ENCODE measurements around the gene APC.
A peak's percentile ranks its signal among the peaks of the same experiment; 100 is the strongest.
"Not testable (repeated sequence)": the region's sequence is repeated elsewhere in the genome, so short reads cannot be mapped to it uniquely, and the experiment has no call there.

APC gene

DNA sequence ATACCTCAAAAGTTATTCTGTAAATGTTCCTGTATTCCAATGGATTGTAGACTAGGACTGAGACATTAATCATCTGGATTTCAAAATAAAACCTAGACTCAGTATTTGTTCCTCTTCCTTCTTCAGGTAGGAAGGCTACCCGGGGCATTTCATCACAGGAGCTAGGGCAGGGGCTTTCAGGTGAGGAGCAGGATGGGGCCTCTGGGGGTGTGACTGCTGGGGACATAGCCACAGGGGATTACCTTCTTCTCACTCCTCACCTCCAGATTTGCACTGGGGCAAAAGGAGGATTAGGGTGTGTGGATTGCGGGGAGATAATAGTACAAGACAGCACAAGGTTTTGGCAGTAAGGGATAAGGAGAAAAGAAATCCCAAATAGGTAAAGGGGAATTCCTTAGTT lies 85.5 kb downstream of the APC start:
- Mint-ChIP-seq H3K4me1 (peaks cover 2% of the 10 kb centered on the region), H3K4me3 (no peak overlapping the region), H3K36me3 (peaks cover 42% of the 10 kb centered on the region), H3K27ac (peak overlapping the region; percentile 52), H3K9me3 (no peaks in the 10 kb centered on the region), H3K27me3 (no peaks in the 10 kb centered on the region)
- ATAC-seq (ENCODE audit: low read depth) (no peak), DNase-seq (ENCODE audit: low spot score in 2 of 2) (no peak)

DNA sequence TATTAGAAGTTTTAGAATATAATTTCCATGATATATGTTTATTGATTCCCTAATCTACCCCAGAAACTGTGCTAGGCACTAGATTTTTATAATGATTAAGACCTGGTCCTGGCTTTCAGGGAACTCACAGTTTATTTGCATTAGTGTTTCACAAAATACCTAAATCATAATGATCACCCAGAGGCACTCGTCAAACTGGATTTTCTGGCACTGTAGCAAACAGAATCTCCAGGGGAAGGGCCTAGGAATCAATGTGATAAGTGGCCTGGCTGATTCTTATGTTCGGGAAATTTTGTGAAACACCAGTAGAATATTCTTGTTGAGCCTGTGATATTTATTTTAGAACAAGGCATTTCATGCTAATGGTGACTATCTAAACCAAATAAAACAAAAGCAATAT lies 86.0 kb downstream of the APC start:
- no peak overlapping the region for H3K27ac Mint-ChIP-seq
- peaks cover 2% of the 10 kb centered on the region for H3K4me1 Mint-ChIP-seq
- peaks cover 44% of the 10 kb centered on the region for H3K36me3 Mint-ChIP-seq
- no peak overlapping the region for H3K4me3 Mint-ChIP-seq
- DNase-seq (ENCODE audit: low spot score in 2 of 2) (no peak), ATAC-seq (ENCODE audit: low read depth) (no peak)
- H3K9me3 Mint-ChIP-seq: no peaks in the 10 kb centered on the region
- no peaks in the 10 kb centered on the region for H3K27me3 Mint-ChIP-seq

DNA sequence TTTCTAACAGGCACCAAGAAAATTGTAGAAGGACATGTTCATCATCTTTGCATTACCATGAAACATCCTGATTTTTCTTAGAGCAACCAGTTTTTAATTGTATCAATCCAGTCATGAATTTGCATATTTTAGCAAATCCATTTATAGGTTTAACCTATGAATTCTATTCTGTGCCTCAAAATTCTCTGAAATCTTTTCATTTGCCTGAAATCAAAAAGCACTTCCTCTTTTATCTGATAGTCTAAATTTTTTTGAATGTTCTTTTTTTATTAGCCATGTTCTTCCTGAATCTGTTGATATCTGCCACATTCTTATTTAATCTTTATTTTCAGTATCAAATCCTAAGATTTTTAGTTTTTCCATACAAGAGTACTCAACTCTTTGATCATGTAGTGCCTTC lies 86.5 kb downstream of the APC start:
- no peak for ATAC-seq (ENCODE audit: low read depth)
- Mint-ChIP-seq H3K4me3 (no peak overlapping the region), H3K9me3 (no peaks in the 10 kb centered on the region), H3K27ac (no peak overlapping the region), H3K4me1 (peaks cover 2% of the 10 kb centered on the region), H3K27me3 (no peaks in the 10 kb centered on the region), H3K36me3 (peaks cover 43% of the 10 kb centered on the region)
- no peak for DNase-seq (ENCODE audit: low spot score in 2 of 2)

DNA sequence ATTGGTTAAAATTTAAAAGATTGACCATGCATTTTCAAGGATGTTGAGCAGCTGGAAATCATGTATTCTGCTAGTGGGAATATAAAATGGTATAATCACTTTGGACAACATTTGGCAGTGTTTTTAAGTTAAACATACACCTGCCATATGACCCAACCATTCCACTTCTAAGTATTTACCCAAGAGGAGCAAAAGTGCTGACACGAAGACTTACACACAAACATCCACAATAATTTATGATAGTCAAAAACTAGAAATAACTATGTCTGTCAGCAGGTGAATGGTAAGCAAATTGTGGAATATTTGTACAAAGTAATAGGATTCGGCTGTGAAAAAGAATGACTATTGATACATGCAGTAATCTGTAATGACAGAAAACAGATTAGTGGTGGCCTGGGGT lies 92.7 kb downstream of the APC start:
- H3K27ac Mint-ChIP-seq: no peak overlapping the region
- no peaks in the 10 kb centered on the region for H3K4me1 Mint-ChIP-seq
- DNase-seq (ENCODE audit: low spot score in 2 of 2) (no peak), ATAC-seq (ENCODE audit: low read depth) (no peak)
- no peaks in the 10 kb centered on the region for H3K9me3 Mint-ChIP-seq
- peaks cover 39% of the 10 kb centered on the region for H3K36me3 Mint-ChIP-seq
- H3K27me3 Mint-ChIP-seq: no peaks in the 10 kb centered on the region
- no peak overlapping the region for H3K4me3 Mint-ChIP-seq

DNA sequence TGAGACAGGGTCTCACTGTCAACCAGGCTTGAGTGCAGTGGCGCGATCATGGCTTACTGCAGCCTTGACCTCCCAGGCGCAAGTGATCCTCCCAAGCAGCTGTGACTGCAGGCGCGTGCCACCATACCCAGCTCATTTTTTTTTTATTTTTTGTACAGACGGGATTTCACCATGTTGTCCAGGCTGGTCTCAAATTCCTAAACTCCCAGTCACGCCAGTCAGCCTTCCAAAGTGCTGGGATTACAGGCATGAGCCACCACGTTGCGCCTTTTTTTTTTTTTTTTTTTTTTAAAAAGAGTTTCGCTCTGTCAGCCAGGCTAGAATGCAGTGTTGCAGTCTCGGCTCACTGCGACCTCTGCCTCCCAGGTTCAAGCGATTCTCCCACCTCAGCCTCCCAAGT lies 96.3 kb downstream of the APC start:
- Mint-ChIP-seq H3K4me3 (no peak overlapping the region), H3K36me3 (peaks cover 39% of the 10 kb centered on the region), H3K9me3 (no peaks in the 10 kb centered on the region), H3K27me3 (no peaks in the 10 kb centered on the region), H3K27ac (no peak overlapping the region), H3K4me1 (no peaks in the 10 kb centered on the region)
- DNase-seq (ENCODE audit: low spot score in 2 of 2): no peak
- no peak for ATAC-seq (ENCODE audit: low read depth)

DNA sequence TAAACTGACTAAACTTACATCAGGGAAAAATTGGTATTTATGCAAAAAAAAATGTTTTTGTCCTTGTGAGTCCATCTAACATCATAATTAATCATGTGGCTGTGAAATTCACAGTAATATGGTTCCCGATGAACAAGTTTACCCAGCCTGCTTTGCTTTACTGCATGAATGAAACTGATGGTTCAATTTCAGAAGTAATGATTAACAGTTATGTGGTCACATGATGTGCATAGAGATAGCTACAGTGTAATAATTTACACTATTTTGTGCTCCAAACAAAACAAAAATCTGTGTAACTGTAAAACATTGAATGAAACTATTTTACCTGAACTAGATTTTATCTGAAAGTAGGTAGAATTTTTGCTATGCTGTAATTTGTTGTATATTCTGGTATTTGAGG lies 106.8 kb downstream of the APC start:
- DNase-seq (ENCODE audit: low spot score in 2 of 2): no peak
- H3K27ac Mint-ChIP-seq: no peak overlapping the region

DNA sequence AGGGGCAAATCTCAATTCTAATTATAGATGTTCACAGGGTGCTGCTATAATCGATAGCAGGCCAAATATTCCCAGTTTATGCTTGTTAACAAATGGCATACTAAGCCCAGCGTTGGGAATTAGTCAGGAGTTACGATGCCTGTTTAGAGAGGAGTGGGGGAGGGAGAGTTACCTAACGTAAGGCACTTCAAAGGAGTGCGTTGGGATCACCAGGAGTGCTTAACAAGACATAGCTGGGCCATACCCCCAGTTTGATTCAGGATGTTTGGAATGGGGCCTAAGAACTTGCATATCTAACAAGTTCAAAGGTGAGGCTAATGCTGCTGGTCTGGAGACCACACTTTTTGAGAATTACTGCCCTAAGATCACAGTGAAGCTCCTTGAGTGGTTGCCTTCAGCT lies 108.9 kb downstream of the APC start:
- Mint-ChIP-seq H3K27me3 (no peaks in the 10 kb centered on the region), H3K4me1 (peaks cover 4% of the 10 kb centered on the region), H3K27ac (no peak overlapping the region), H3K4me3 (no peak overlapping the region), H3K36me3 (peaks cover 2% of the 10 kb centered on the region), H3K9me3 (no peaks in the 10 kb centered on the region)
- ATAC-seq (ENCODE audit: low read depth) (no peak), DNase-seq (ENCODE audit: low spot score in 2 of 2) (no peak)

More for the DNA sequence above, 106.8 kb downstream of the APC start:
- H3K27me3 Mint-ChIP-seq: no peaks in the 10 kb centered on the region
- no peak overlapping the region for H3K4me3 Mint-ChIP-seq
- H3K9me3 Mint-ChIP-seq: no peaks in the 10 kb centered on the region
- peaks cover 4% of the 10 kb centered on the region for H3K4me1 Mint-ChIP-seq
- no peak for ATAC-seq (ENCODE audit: low read depth)
- peaks cover 6% of the 10 kb centered on the region for H3K36me3 Mint-ChIP-seq

DNA sequence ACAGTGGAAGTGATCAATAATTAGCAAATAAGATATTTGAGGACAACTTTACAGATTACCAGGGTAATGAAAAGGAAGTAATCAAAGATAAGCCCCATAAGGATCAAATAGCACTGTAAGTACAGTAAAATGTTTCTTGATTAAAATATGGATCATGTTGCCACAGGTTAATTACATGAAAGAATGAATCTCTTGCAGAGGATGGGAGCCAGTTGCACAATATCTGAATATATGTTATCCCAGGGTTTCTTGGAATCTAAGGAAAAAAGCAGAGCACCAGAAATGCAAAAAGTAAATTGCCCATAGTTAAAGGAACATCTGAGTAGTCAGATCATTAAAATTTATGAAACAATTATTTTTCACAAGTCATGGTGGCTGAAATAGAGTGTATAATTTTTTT lies 109.6 kb downstream of the APC start:
- DNase-seq (ENCODE audit: low spot score in 2 of 2): no peak
- Mint-ChIP-seq H3K27me3 (no peaks in the 10 kb centered on the region), H3K9me3 (no peaks in the 10 kb centered on the region), H3K4me3 (no peak overlapping the region), H3K4me1 (peaks cover 4% of the 10 kb centered on the region), H3K36me3 (peaks cover 2% of the 10 kb centered on the region), H3K27ac (no peak overlapping the region)
- ATAC-seq (ENCODE audit: low read depth): no peak

DNA sequence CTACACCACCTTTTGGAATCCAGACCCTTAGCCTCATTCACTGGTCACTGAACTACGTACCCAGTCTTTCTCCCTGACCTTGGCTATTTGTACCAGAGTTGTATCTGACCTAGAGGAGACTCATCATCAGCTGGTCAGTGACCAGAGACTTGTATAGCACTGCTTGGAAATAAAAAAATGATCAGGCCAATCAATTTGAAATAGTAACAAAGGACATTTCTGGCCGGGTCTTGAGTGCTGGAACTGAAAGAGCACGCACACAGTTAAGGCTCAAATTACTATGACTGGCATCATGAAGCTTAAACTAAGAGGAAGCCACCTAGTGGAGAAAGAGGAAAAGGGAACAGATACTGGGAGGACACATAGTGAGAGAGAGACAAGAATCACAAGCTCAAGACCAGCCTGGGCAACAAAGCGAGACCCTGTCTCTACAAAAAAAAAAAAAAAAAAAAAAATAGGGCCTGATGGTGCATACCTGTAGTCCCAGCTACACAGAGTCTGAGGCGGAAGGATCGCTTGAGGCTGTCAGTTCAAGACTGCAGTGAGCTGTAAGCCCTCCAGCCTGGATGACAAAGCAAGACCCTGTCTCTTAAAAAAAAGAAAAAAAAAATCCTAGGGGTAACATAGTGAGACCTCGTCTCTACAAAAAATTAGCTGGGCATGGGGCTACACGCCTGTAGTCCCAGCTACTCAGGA lies 110.6 kb downstream of the APC start:
- Mint-ChIP-seq H3K27ac (peak overlapping the region; percentile 74), H3K36me3 (no peaks in the 10 kb centered on the region), H3K4me3 (no peak overlapping the region), H3K27me3 (no peaks in the 10 kb centered on the region), H3K9me3 (no peaks in the 10 kb centered on the region), H3K4me1 (peaks cover 4% of the 10 kb centered on the region)
- DNase-seq (ENCODE audit: low spot score in 2 of 2) (peak; percentile 11 to 35), ATAC-seq (ENCODE audit: low read depth) (peak; percentile 99)

DNA sequence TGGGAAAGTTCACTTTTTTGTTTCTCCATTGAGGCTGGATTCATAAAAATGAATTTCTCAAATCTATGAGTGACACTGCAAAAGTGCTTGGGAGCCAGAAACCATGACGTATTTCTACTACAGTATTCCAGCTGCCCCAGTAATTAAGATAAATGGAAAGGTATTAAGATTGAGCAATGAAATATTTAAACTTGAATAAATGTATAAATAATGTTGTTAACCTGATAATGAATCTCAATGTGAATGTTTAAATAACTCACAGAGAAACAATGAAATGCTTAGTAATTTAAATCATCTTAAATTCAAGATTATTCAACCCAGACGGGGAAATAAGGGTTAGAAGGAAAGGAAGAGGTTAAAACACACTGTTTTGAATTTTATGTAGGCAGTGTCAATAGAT lies 112.2 kb downstream of the APC start:
- Mint-ChIP-seq H3K4me3 (no peak overlapping the region), H3K27ac (no peak overlapping the region), H3K9me3 (peaks cover 4% of the 10 kb centered on the region), H3K4me1 (peaks cover 4% of the 10 kb centered on the region), H3K36me3 (peaks cover 4% of the 10 kb centered on the region), H3K27me3 (peaks cover 3% of the 10 kb centered on the region)
- DNase-seq (ENCODE audit: low spot score in 2 of 2) (no peak), ATAC-seq (ENCODE audit: low read depth) (no peak)

DNA sequence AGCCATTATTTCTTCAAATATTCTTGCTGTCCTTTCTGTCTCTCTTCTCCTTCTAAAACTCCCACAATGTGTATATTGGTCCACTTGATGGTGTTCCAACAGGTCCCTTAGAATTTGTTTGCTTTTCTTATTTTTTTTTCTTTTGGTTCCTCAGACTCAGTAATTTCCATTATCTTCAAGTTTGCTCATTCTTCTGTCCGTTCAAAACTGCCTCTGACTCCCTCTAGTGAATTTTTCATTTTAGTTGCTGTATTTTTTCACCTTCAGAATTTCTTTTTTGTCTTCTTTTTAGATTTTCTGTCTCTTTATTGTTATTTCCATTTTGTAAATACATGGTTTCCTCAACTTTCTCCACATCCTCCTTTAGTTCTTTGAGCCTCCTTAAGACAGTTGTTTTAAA lies 117.0 kb downstream of the APC start:
- Mint-ChIP-seq H3K36me3 (peaks cover 7% of the 10 kb centered on the region), H3K4me3 (no peak overlapping the region), H3K9me3 (peaks cover 9% of the 10 kb centered on the region), H3K27ac (no peak overlapping the region), H3K4me1 (no peaks in the 10 kb centered on the region), H3K27me3 (peaks cover 13% of the 10 kb centered on the region)
- no peak for ATAC-seq (ENCODE audit: low read depth)
- DNase-seq (ENCODE audit: low spot score in 2 of 2): no peak

DNA sequence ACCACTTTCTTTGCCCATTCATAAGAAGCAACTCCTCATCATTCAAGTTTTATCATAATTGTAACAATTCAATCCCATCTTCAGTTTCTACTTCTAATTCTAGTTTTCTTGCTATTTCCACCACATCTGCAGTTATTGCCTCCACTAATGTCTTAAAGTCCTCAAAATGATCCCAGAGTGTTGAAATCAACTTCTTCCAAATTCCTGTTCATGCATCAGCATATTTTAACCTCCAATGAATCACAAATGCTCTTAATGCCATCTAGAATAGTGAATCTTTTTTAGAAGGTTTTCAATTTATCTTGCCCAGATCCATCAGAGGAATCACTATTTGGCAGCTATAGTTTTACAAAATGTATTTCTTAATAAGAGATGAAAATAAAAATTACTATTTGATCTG lies 120.2 kb downstream of the APC start:
- Mint-ChIP-seq H3K4me1 (peaks cover 10% of the 10 kb centered on the region), H3K27ac (no peak overlapping the region), H3K4me3 (no peak overlapping the region)

DNA sequence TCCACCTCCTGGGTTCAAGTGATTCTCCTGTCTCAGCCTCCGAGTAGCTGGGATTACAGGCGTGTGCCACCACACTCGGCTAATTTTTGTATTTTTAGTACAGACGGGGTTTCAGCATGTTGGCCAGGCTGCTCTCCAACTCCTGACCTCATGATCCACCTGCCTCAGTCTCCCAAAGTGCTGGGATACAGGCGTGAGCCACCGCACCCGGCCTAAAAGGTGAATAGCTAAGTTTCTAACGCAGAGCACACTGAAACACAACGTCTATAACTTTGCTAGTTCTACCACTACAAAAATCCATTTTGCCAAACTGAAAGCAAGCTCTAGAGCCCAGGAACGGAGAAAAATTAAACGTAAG lies 122.9 kb downstream of the APC start:
- Mint-ChIP-seq H3K27ac (peak overlapping the region; percentile 96), H3K4me1 (peaks cover 14% of the 10 kb centered on the region), H3K4me3 (peak overlapping the region; percentile 96)
- H3K27me3 Mint-ChIP-seq; H3K9me3 Mint-ChIP-seq; DNase-seq (ENCODE audit: low spot score in 2 of 2); H3K36me3 Mint-ChIP-seq; ATAC-seq (ENCODE audit: low read depth): not testable (repeated sequence)

More for the DNA sequence above, 120.2 kb downstream of the APC start:
- Mint-ChIP-seq H3K36me3 (peaks cover 7% of the 10 kb centered on the region), H3K9me3 (peaks cover 9% of the 10 kb centered on the region), H3K27me3 (peaks cover 13% of the 10 kb centered on the region)
- ATAC-seq (ENCODE audit: low read depth) (no peak), DNase-seq (ENCODE audit: low spot score in 2 of 2) (no peak)

DNA sequence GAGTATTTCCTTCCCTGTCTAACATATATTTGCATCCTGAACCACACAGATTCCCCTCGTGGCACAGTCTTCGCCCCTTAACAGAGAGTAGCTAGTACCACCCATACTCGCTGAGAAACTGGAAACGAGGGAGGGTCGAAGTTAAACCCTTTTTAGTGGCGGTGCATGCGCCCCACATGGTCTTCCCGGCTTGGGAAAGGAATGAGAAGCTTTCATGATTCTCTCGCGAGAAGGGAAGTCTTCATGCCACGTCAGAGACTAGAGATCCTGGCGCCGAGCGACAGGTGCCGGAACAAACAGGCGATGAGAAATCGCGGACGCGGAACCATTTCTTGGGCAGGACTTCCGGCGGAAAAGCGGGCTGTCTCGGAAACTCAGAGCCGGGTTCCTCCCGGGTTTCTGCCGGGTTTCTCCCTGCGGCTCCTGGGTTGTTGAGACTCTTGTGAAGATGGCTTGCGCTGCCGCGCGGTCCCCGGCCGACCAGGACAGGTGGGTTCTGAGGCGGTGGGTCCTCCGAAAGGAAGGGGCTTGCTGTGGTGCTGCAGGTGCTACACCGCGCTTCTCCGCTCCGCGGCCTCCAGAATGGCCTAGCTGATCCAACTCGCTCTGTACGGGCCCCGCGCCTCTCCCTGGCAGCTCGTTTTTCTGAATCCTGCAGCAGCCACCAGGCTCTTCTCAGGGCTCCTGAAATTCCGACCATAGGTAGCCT lies 123.4 kb downstream of the APC start, which contains the start of gene SRP19:
Gene SRP19, plus strand, starts transcription at position 359 of the 709 bp plus-strand sequence. Its CDS starts 90 bp downstream, at position 449.
- ATAC-seq (ENCODE audit: low read depth) (peak; percentile 95), DNase-seq (ENCODE audit: low spot score in 2 of 2) (peak; percentile 83 to 91)
- peaks cover 3% of the 10 kb centered on the region for H3K36me3 Mint-ChIP-seq
- H3K9me3 Mint-ChIP-seq: peaks cover 3% of the 10 kb centered on the region
- H3K27me3 Mint-ChIP-seq: peaks cover 3% of the 10 kb centered on the region
- peaks cover 14% of the 10 kb centered on the region for H3K4me1 Mint-ChIP-seq
- H3K4me3 Mint-ChIP-seq: peak within 1 kb of the TSS; percentile 96
- H3K27ac Mint-ChIP-seq: peak within 1 kb of the TSS; percentile 96

DNA sequence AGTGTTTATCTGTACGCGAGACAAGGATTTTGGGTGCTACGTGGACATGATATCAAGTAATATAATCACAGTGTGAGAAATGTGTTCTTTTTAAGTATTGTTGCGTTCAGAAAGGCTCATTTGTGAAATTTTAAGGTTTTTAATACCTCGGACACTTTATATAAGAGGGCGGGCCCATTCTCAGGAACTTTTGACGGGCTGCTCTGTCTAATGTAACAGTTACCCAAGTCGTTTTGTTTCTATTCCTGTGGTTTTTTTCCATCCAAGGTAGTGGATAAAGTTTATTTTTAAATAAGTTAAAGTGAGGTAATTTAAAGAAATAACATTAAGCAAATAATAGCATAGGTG lies 123.9 kb downstream of the APC start:
- DNase-seq (ENCODE audit: low spot score in 2 of 2) (no peak), ATAC-seq (ENCODE audit: low read depth) (no peak)
- H3K4me3 Mint-ChIP-seq: peak overlapping the region; percentile 96
- peaks cover 3% of the 10 kb centered on the region for H3K36me3 Mint-ChIP-seq
- H3K27me3 Mint-ChIP-seq: no peaks in the 10 kb centered on the region
- peaks cover 14% of the 10 kb centered on the region for H3K4me1 Mint-ChIP-seq
- H3K9me3 Mint-ChIP-seq: no peaks in the 10 kb centered on the region
- peak overlapping the region; percentile 96 for H3K27ac Mint-ChIP-seq
